Thyroid gland (tissue), 4 donors: ENCODE data around the gene COG7.

Source experiments
- POLR2A ChIP-seq, 2 donors: fragments of 450-650 bp; IDR thresholded peaks; one replicate each; pipeline ENCODE4 v1.6.1; 2017; ENCODE audit warnings: antibody characterized with exemption in 2 of 2, mild to moderate bottlenecking in 2 of 2, moderate library complexity in 1 of 2
- TF ChIP-seq, protein P1 (sequence below), 6 experiments: fragments of 200-600 bp in 3 of 6; fragments of 450-650 bp in 3 of 6; sonication (generic) in 3 of 6; IDR thresholded peaks; one replicate each; pipeline ENCODE4 v1.5.1; 2016 to 2019; ENCODE audit warnings: antibody characterized with exemption in 6 of 6, mild to moderate bottlenecking in 2 of 6, inconsistent platforms in 1 of 6, moderate library complexity in 1 of 6

GRCh38 chr16:23375643-23376042 is 77.3 kb downstream of the COG7 start:
- TF ChIP-seq, protein P1, sequence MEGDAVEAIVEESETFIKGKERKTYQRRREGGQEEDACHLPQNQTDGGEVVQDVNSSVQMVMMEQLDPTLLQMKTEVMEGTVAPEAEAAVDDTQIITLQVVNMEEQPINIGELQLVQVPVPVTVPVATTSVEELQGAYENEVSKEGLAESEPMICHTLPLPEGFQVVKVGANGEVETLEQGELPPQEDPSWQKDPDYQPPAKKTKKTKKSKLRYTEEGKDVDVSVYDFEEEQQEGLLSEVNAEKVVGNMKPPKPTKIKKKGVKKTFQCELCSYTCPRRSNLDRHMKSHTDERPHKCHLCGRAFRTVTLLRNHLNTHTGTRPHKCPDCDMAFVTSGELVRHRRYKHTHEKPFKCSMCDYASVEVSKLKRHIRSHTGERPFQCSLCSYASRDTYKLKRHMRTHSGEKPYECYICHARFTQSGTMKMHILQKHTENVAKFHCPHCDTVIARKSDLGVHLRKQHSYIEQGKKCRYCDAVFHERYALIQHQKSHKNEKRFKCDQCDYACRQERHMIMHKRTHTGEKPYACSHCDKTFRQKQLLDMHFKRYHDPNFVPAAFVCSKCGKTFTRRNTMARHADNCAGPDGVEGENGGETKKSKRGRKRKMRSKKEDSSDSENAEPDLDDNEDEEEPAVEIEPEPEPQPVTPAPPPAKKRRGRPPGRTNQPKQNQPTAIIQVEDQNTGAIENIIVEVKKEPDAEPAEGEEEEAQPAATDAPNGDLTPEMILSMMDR (IDR thresholded peaks at IDR 0.05), result no peak
- TF ChIP-seq POLR2A (IDR thresholded peaks at IDR 0.05), result no peak
